Measurements from ENCODE around the gene ENKUR.

DNA sequence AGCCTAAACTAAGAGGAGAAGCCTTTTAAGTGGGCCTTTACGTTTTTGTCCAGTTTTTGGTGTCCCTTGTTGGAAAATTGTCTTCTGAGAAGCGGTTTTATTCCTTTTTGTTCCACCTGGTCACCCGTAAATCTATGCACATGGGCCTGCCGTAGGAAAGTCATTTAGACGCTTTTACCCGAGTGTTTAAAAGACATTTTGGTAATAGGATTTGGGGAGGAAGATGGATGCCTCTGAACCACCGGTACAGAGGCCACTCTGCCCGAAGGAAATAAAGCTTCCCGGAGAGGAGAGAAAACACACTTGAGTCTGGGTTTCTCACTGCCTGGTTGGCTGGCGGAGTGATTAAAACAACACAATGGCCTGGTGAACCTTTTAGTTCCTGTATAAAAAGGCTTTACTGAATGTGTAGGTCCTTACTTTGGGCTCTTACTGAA, 1.2 kb upstream of the ENKUR start:
- TF ChIP-seq POLR2AphosphoS5 (IDR thresholded peaks at IDR 0.05): no peak
- TF ChIP-seq, protein P1, sequence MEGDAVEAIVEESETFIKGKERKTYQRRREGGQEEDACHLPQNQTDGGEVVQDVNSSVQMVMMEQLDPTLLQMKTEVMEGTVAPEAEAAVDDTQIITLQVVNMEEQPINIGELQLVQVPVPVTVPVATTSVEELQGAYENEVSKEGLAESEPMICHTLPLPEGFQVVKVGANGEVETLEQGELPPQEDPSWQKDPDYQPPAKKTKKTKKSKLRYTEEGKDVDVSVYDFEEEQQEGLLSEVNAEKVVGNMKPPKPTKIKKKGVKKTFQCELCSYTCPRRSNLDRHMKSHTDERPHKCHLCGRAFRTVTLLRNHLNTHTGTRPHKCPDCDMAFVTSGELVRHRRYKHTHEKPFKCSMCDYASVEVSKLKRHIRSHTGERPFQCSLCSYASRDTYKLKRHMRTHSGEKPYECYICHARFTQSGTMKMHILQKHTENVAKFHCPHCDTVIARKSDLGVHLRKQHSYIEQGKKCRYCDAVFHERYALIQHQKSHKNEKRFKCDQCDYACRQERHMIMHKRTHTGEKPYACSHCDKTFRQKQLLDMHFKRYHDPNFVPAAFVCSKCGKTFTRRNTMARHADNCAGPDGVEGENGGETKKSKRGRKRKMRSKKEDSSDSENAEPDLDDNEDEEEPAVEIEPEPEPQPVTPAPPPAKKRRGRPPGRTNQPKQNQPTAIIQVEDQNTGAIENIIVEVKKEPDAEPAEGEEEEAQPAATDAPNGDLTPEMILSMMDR (IDR thresholded peaks at IDR 0.05): no peak

All from gastroesophageal sphincter (tissue), 3 donors.